GM12878 (cell line): Measurements from ENCODE around the gene PMPCA. TPM values are rescaled to one million over a fixed set of nuclear protein-coding genes. Genes with fewer than 3 reads are reported as not detected.
A peak's percentile ranks its signal among the peaks of the same experiment; 100 is the strongest.

ENCODE experiments used
- BHLHE40 ChIP-seq, 2 experiments: fragments of 450-650 bp in 1 of 2; IDR thresholded peaks; 2 replicates each; pipeline ENCODE4 v1.6.1; 2011 to 2017; ENCODE audit warnings: low read depth in 2 of 2, borderline replicate concordance in 1 of 2, improper control_type of control experiment in 1 of 2, low read length in 1 of 2, mild to moderate bottlenecking in 1 of 2
- BRCA1 ChIP-seq: IDR thresholded peaks from 2 replicates; pipeline ENCODE4 v1.6.1; 2011; ENCODE audit warnings: low read depth, low read length, improper control_type of control experiment
- CBX3 ChIP-seq: fragments of 200-600 bp; sonication (generic); IDR thresholded peaks from 2 replicates; pipeline ENCODE4 v1.6.1; 2016; ENCODE audit warnings: low read depth, borderline replicate concordance
- CHD1 ChIP-seq: IDR thresholded peaks from 2 replicates; pipeline ENCODE4 v1.6.1; 2012; ENCODE audit warnings: low read depth, low read length, improper control_type of control experiment
- ETV6 ChIP-seq, 2 experiments: fragments of 450-650 bp in 1 of 2; IDR thresholded peaks in 1 of 2; conservative IDR thresholded peaks in 1 of 2; 2 replicates each; pipeline ENCODE4 v1.6.1; 2014; ENCODE audit warnings: antibody characterized with exemption in 1 of 2, borderline replicate concordance in 1 of 2, low read depth in 1 of 2, mild to moderate bottlenecking in 1 of 2, moderate library complexity in 1 of 2
- FOS ChIP-seq: IDR thresholded peaks from 3 replicates; pipeline ENCODE4 v1.6.1; 2011; ENCODE audit warnings: borderline replicate concordance; ENCODE audit not compliant: insufficient read length; ENCODE audit errors: extremely low read depth
- MXI1 ChIP-seq: fragments of 150-350 bp; IDR thresholded peaks from 2 replicates; pipeline ENCODE4 v1.6.1; 2011; ENCODE audit warnings: low read depth, mild to moderate bottlenecking, inconsistent platforms, low read length, improper control_type of control experiment
- MYB ChIP-seq: fragments of 150-350 bp; IDR thresholded peaks from 2 replicates; pipeline ENCODE4 v1.6.1; 2014; ENCODE audit warnings: mild to moderate bottlenecking, low read depth, low read length, borderline replicate concordance
- NFYB ChIP-seq: IDR thresholded peaks from 2 replicates; pipeline ENCODE4 v1.6.1; 2011; ENCODE audit warnings: low read depth, mild to moderate bottlenecking, low read length, improper control_type of control experiment, moderate library complexity; ENCODE audit not compliant: insufficient read depth
- NKRF ChIP-seq: fragments of 450-650 bp; conservative IDR thresholded peaks from 2 replicates; pipeline ENCODE4 v1.6.1; 2017; ENCODE audit warnings: mild to moderate bottlenecking, moderate library complexity
- PBX3 ChIP-seq: IDR thresholded peaks from 2 replicates; pipeline ENCODE4 v1.6.1; 2011; ENCODE audit warnings: mild to moderate bottlenecking, low read depth, low read length, moderate library complexity; ENCODE audit not compliant: insufficient replicate concordance
- POLR2A ChIP-seq: IDR thresholded peaks from 2 replicates; pipeline ENCODE4 v1.6.1; 2011; ENCODE audit warnings: low read depth, mild to moderate bottlenecking, low read length
- RAD51 ChIP-seq: fragments of 450-650 bp; IDR thresholded peaks from 2 replicates; pipeline ENCODE4 v1.6.1; 2016; ENCODE audit warnings: moderate library complexity, mild to moderate bottlenecking, inconsistent platforms
- SMAD5 ChIP-seq: IDR thresholded peaks from 2 replicates; pipeline ENCODE4 v1.6.1; 2016; ENCODE audit warnings: antibody characterized with exemption, low read depth
- ZBTB11 ChIP-seq: fragments of 450-650 bp; formaldehyde crosslinking; IDR thresholded peaks from 2 replicates; pipeline ENCODE4 v1.5.0; 2022; ENCODE audit warnings: mild to moderate bottlenecking, missing genetic modification characterization
- ZNF217 ChIP-seq: fragments of 450-650 bp; IDR thresholded peaks from 2 replicates; pipeline ENCODE4 v1.6.1; 2017; ENCODE audit warnings: antibody characterized with exemption, mild to moderate bottlenecking
- ZNF24 ChIP-seq: fragments of 450-650 bp; IDR thresholded peaks from 2 replicates; pipeline ENCODE4 v1.6.1; 2017; ENCODE audit warnings: antibody characterized with exemption, mild to moderate bottlenecking
- ZNF687 ChIP-seq: fragments of 450-650 bp; IDR thresholded peaks from 2 replicates; pipeline ENCODE4 v1.6.1; 2017; ENCODE audit warnings: mild to moderate bottlenecking, moderate library complexity
- polyA plus RNA-seq, 11 experiments: library from polyadenylated mRNA; depleted of rRNA in 4 of 11; unstranded in 6 of 11; stranded (reverse) in 5 of 11; fragments of >200 nt; fragmentation: Nextera tagmentation in 4 of 11; fragmentation: Illumina TruSeq in 1 of 11; extraction: Ambion mirVana in 4 of 11; extraction: Trizol in 1 of 11; gene quantifications; 1 replicate in 1 of 11; 2 replicates in 10 of 11; pipeline versions ENCODE4 v1.2.1 to v1.2.3, GENCODE V29; 2011 to 2016; ENCODE audit warnings: inconsistent platforms in 2 of 11, missing spikeins in 2 of 11, low read depth in 1 of 11
- total RNA-seq, 4 experiments: library from RNA; depleted of rRNA in 3 of 4; stranded (reverse); fragments of >200 nt in 3 of 4; fragmentation: Illumina TruSeq in 1 of 4; extraction: Trizol in 1 of 4; gene quantifications; 2 replicates each; pipeline versions ENCODE4 v1.2.1 to v1.2.3, GENCODE V29; 2013 to 2021

The PMPCA gene
- total and polyA plus RNA-seq, 10 of the 15 experiments (the other 5 are each of a cell fraction or from before 2014, with no cell fraction given): 8.1 to 137 (median 75.7) TPM

- TF ChIP-seq BRCA1 (no peak), POLR2A (peak; percentile 81), NKRF (peak; percentile 79), CHD1 (no peak), MYB (no peak), ZNF687 (0 out of 2 replicates have a peak, but pooled peaks have one; percentile 48), SMAD5 (no peak), ZBTB11 (CRISPR knock-in tag) (no peak), FOS (no peak), BHLHE40 (IDR thresholded peaks at IDR 0.05; ENCODE audit: borderline replicate concordance in 1 of 2, low read depth in 2 of 2, low read length in 1 of 2) (peak; percentile 33 to 40; a peak in 2 of 4 replicates), ETV6 (conservative IDR thresholded peaks at IDR 0.05 in 1 of 2, IDR thresholded peaks at IDR 0.05 in 1 of 2; ENCODE audit: borderline replicate concordance in 1 of 2, low read depth in 1 of 2) (no peak), CBX3 (no peak), PBX3 (no peak), MXI1 (no peak; the same call in 1 of the 2 replicates), RAD51 (no peak), ZNF24 (no peak), ZNF217 (no peak), NFYB (no peak)
Observed at GRCh38 chr9:136439481-136440408, 29.3 kb downstream of the PMPCA start, which contains the start of gene INPP5E (continued).
